Gastrocnemius medialis (tissue), 4 donors: Measurements from ENCODE around the gene PATZ1. TPM values are rescaled to one million over a fixed set of nuclear protein-coding genes. Genes with fewer than 3 reads are reported as not detected.

ENCODE experiments used
- ATAC-seq, 2 donors: fragments of 150-250 bp; one replicate each; pipeline ENCODE4 v1.9.1; 2016
- DNase-seq, 2 donors: peaks; one replicate each; pipeline ENCODE4 v3.0.0-alpha.2; 2019
- H3K27ac ChIP-seq, 4 donors: fragments of 200-600 bp; sonication (generic); 1 replicate in 1 of 4; 2 replicates in 3 of 4; pipeline ENCODE4 v1.5.1; 2016 to 2018; ENCODE audit warnings: mild to moderate bottlenecking in 2 of 4, moderate library complexity in 1 of 4
- H3K27me3 ChIP-seq, 3 donors: fragments of 200-600 bp; sonication (generic) in 2 of 3; 1 replicate in 1 of 3; 2 replicates in 2 of 3; pipeline versions ENCODE4 v1.5.1 to v1.6.0; 2016 to 2019; ENCODE audit warnings: mild to moderate bottlenecking in 1 of 3, moderate library complexity in 1 of 3
- H3K36me3 ChIP-seq, 2 donors: fragments of 200-600 bp; sonication (generic) in 1 of 2; one replicate each; pipeline ENCODE4 v1.5.1; 2017 to 2018
- H3K4me1 ChIP-seq, 2 donors: fragments of 200-600 bp; sonication (generic) in 1 of 2; one replicate each; pipeline ENCODE4 v1.5.1; 2016 to 2017; ENCODE audit warnings: mild to moderate bottlenecking in 2 of 2
- H3K4me3 ChIP-seq, 4 donors: fragments of 200-600 bp; sonication (generic) in 3 of 4; 1 replicate in 1 of 4; 2 replicates in 3 of 4; pipeline ENCODE4 v1.5.1; 2016 to 2019; ENCODE audit warnings: mild to moderate bottlenecking in 2 of 4
- H3K9me3 ChIP-seq, 3 donors: fragments of 200-600 bp; sonication (generic) in 2 of 3; 1 replicate in 1 of 3; 2 replicates in 2 of 3; pipeline ENCODE4 v1.5.1; 2016 to 2019
- POLR2A ChIP-seq, 2 donors: fragments of 450-650 bp; IDR thresholded peaks; one replicate each; pipeline ENCODE4 v1.6.1; 2017; ENCODE audit warnings: antibody characterized with exemption in 2 of 2, mild to moderate bottlenecking in 2 of 2, moderate library complexity in 2 of 2
- in situ Hi-C, 4 donors: fragments of 200-750 bp; cut with MboI; loops; one replicate each; pipeline versions ENCODE4 v1.15.0 to v1.8.0; 2017; ENCODE audit warnings: low sequenced_read_pairs in 4 of 4
- intact Hi-C: fragments of 100-400 bp; cut with DNase I; formaldehyde crosslinking; loops from one replicate; pipeline ENCODE4 v1.15.1; 2023; ENCODE audit warnings: low total_unique reads
- total RNA-seq, 4 donors: library from RNA; depleted of rRNA; stranded (reverse); fragments of >200 nt; gene quantifications; one replicate each; pipeline versions ENCODE4 v1.1.0 to v1.2.3, GENCODE V29; 2016
- TF ChIP-seq, protein P1 (sequence below), 5 experiments: fragments of 450-650 bp in 3 of 5; fragments of 200-600 bp in 2 of 5; sonication (generic) in 2 of 5; IDR thresholded peaks in 4 of 5; conservative IDR thresholded peaks in 1 of 5; 1 replicate in 4 of 5; 2 replicates in 1 of 5; pipeline ENCODE4 v1.5.1; 2016 to 2019; ENCODE audit warnings: antibody characterized with exemption in 5 of 5, mild to moderate bottlenecking in 3 of 5, moderate library complexity in 3 of 5

PATZ1 gene
- total RNA-seq, 4 donors from 2014 or later = 8.4 to 11.5 (median 9.2) TPM

- intact Hi-C loops = no loop called here
- in situ Hi-C loops = no loop called here
- no peak for TF ChIP-seq POLR2A (IDR thresholded peaks at IDR 0.05)
- TF ChIP-seq, protein P1, sequence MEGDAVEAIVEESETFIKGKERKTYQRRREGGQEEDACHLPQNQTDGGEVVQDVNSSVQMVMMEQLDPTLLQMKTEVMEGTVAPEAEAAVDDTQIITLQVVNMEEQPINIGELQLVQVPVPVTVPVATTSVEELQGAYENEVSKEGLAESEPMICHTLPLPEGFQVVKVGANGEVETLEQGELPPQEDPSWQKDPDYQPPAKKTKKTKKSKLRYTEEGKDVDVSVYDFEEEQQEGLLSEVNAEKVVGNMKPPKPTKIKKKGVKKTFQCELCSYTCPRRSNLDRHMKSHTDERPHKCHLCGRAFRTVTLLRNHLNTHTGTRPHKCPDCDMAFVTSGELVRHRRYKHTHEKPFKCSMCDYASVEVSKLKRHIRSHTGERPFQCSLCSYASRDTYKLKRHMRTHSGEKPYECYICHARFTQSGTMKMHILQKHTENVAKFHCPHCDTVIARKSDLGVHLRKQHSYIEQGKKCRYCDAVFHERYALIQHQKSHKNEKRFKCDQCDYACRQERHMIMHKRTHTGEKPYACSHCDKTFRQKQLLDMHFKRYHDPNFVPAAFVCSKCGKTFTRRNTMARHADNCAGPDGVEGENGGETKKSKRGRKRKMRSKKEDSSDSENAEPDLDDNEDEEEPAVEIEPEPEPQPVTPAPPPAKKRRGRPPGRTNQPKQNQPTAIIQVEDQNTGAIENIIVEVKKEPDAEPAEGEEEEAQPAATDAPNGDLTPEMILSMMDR (IDR thresholded peaks at IDR 0.05 in 4 of 5, conservative IDR thresholded peaks at IDR 0.05 in 1 of 5) = no peak
- no peak for ATAC-seq
- H3K27me3 ChIP-seq = no peaks in the 10 kb centered on the region
- no peak overlapping the region for H3K27ac ChIP-seq
- no peaks in the 10 kb centered on the region for H3K9me3 ChIP-seq
- no peak for DNase-seq
- H3K36me3 ChIP-seq = peaks cover 0 to 64% of the 10 kb centered on the region in 2 donors
- H3K4me3 ChIP-seq = no peak overlapping the region
- H3K4me1 ChIP-seq = no peaks in the 10 kb centered on the region
These were observed 66.2 kb downstream of the PATZ1 start for GRCh38 chr22:31279821-31280505.

DNA sequence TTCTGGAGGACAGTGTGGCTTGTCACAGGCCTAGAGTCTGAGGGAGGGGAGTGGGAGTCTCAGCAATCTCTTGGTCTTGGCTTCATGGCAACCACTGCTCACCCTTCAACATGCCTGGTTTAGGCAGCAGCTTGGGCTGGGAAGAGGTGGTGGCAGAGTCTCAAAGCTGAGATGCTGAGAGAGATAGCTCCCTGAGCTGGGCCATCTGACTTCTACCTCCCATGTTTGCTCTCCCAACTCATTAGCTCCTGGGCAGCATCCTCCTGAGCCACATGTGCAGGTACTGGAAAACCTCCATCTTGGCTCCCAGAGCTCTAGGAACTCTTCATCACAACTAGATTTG is 66.8 kb downstream of the PATZ1 start:
- intact Hi-C loops (no loop called here), in situ Hi-C loops (no loop called here)
- DNase-seq = no peak
- Histone ChIP-seq H3K36me3 (peaks cover 0 to 64% of the 10 kb centered on the region in 2 donors), H3K27ac (no peak overlapping the region), H3K9me3 (no peaks in the 10 kb centered on the region), H3K4me3 (no peak overlapping the region), H3K4me1 (no peaks in the 10 kb centered on the region), H3K27me3 (no peaks in the 10 kb centered on the region)
- no peak for ATAC-seq
- no peak for TF ChIP-seq POLR2A (IDR thresholded peaks at IDR 0.05)
- TF ChIP-seq, protein P1 (IDR thresholded peaks at IDR 0.05 in 4 of 5, conservative IDR thresholded peaks at IDR 0.05 in 1 of 5) = no peak

DNA sequence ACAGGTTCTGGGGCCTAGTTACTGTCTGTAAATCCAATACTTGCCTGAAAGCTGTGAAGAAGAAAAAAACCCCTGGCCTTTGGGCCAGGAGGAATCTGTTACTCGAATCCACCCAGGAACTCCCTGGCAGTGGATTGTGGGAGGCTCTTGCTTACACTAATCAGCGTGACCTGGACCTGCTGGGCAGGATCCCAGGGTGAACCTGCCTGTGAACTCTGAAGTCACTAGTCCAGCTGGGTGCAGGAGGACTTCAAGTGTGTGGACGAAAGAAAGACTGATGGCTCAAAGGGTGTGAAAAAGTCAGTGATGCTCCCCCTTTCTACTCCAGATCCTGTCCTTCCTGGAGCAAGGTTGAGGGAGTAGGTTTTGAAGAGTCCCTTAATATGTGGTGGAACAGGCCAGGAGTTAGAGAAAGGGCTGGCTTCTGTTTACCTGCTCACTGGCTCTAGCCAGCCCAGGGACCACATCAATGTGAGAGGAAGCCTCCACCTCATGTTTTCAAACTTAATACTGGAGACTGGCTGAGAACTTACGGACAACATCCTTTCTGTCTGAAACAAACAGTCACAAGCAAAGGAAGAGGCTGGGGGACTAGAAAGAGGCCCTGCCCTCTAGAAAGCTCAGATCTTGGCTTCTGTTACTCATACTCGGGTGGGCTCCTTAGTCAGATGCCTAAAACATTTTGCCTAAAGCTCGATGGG is 67.4 kb downstream of the PATZ1 start:
- Histone ChIP-seq H3K9me3 (no peaks in the 10 kb centered on the region), H3K27me3 (no peaks in the 10 kb centered on the region), H3K27ac (no peak overlapping the region), H3K4me1 (no peaks in the 10 kb centered on the region), H3K4me3 (no peak overlapping the region), H3K36me3 (peaks cover 0 to 60% of the 10 kb centered on the region in 2 donors)
- in situ Hi-C loops (no loop called here), intact Hi-C loops (no loop called here)
- TF ChIP-seq POLR2A (IDR thresholded peaks at IDR 0.05) = no peak
- TF ChIP-seq, protein P1 (IDR thresholded peaks at IDR 0.05 in 4 of 5, conservative IDR thresholded peaks at IDR 0.05 in 1 of 5) = no peak
- ATAC-seq (no peak), DNase-seq (no peak)

- in situ Hi-C loops = no loop called here
- Histone ChIP-seq H3K4me1 (no peaks in the 10 kb centered on the region), H3K4me3 (no peak overlapping the region), H3K9me3 (no peaks in the 10 kb centered on the region), H3K36me3 (peaks cover 0 to 54% of the 10 kb centered on the region in 2 donors), H3K27me3 (no peaks in the 10 kb centered on the region), H3K27ac (no peak overlapping the region)
- intact Hi-C loops = no loop called here
- no peak for TF ChIP-seq POLR2A (IDR thresholded peaks at IDR 0.05)
- TF ChIP-seq, protein P1 (IDR thresholded peaks at IDR 0.05 in 4 of 5, conservative IDR thresholded peaks at IDR 0.05 in 1 of 5) = no peak
- DNase-seq = no peak
- ATAC-seq = no peak
These were observed 68.0 kb downstream of the PATZ1 start for GRCh38 chr22:31278151-31278621.
